Nucleus accumbens (tissue), 56 donors: ENCODE results near the gene OR10A5.
"Not testable (repeated sequence)": the region's sequence is repeated elsewhere in the genome, so short reads cannot be mapped to it uniquely, and the experiment has no call there.

Experiments
- DNase-seq, 56 donors: peaks; one replicate each; lab custom pipeline; 2025; lab: John Stamatoyannopoulos, UW

Gene OR10A5

GRCh38 chr11:6845383-6845782, at the start of gene OR10A5:
TSS of gene OR10A5 (plus strand) at chr11:6845683. CDS start at chr11:6845683, 0 bp downstream.
- no peak for DNase-seq

- DNase-seq, result no peak
These were observed 46.1 kb upstream of the OR10A5 start, which contains the start of gene OR6A2 for GRCh38 chr11:6799402-6799801. TSS of gene OR6A2 (minus strand) at chr11:6799689. CDS start at chr11:6795708, 3,981 bp downstream.

- not testable (repeated sequence) for DNase-seq
These were observed 44.4 kb upstream of the OR10A5 start for GRCh38 chr11:6801075-6801474.

GRCh38 chr11:6812390-6813005, 33.0 kb upstream of the OR10A5 start:
- peak in 6 of 56 donors; percentile 1 to 18 (median 7) for DNase-seq

- no peak for DNase-seq
These were observed 31.8 kb upstream of the OR10A5 start for GRCh38 chr11:6813656-6814055.

GRCh38 chr11:6817694-6818093, 27.8 kb upstream of the OR10A5 start:
- no peak for DNase-seq

- no peak for DNase-seq
These were observed 26.5 kb upstream of the OR10A5 start for GRCh38 chr11:6818967-6819366.

GRCh38 chr11:6824136-6824823, 21.2 kb upstream of the OR10A5 start:
- DNase-seq, result no peak

GRCh38 chr11:6825231-6825744, 20.2 kb upstream of the OR10A5 start:
- no peak for DNase-seq

GRCh38 chr11:6828103-6828502, 17.4 kb upstream of the OR10A5 start:
- DNase-seq, result no peak

- no peak for DNase-seq
These were observed 12.1 kb upstream of the OR10A5 start for GRCh38 chr11:6833356-6833755.

- DNase-seq, result no peak
These were observed 11.5 kb upstream of the OR10A5 start for GRCh38 chr11:6834021-6834420.

- no peak for DNase-seq
These were observed 3.8 kb upstream of the OR10A5 start for GRCh38 chr11:6841694-6842093.

GRCh38 chr11:6843670-6844069, 1.8 kb upstream of the OR10A5 start:
- DNase-seq, result no peak

- DNase-seq, result no peak
These were observed 1.1 kb upstream of the OR10A5 start for GRCh38 chr11:6844356-6844755.

GRCh38 chr11:6850526-6850925, 5.0 kb downstream of the OR10A5 start:
- no peak for DNase-seq

GRCh38 chr11:6854801-6855200, 9.3 kb downstream of the OR10A5 start:
- not testable (repeated sequence) for DNase-seq

GRCh38 chr11:6855971-6856541, 10.6 kb downstream of the OR10A5 start:
- DNase-seq, result no peak

GRCh38 chr11:6856871-6857270, 11.4 kb downstream of the OR10A5 start:
- no peak for DNase-seq

- DNase-seq, result no peak
These were observed 17.5 kb downstream of the OR10A5 start, which contains the start of gene OR10A2 for GRCh38 chr11:6862961-6863360. TSS of gene OR10A2 (plus strand) at chr11:6863057. CDS start at chr11:6869755, 6,698 bp downstream.

GRCh38 chr11:6864438-6864837, 19.0 kb downstream of the OR10A5 start:
- DNase-seq, result peak in 5 of 56 donors; percentile 4 to 41 (median 8)
